Fibroblast of lung (primary cell): ENCODE results near the gene LYRM2. TPM values are rescaled to one million over a fixed set of nuclear protein-coding genes. Genes with fewer than 3 reads are reported as not detected.

Experiments
- DNase-seq, 2 donors: peaks; one replicate each; pipeline versions ENCODE4 v3.0.0 to v3.0.0-alpha.2; 2010; ENCODE audit warnings: low read depth in 2 of 2
- H2AFZ ChIP-seq: 2 replicates; pipeline ENCODE4 v1.5.1; 2012; ENCODE audit warnings: low read length, control low read depth, inconsistent platforms
- H3K27ac ChIP-seq: 2 replicates; pipeline ENCODE4 v1.5.1; 2011; ENCODE audit warnings: low read length, control low read depth; ENCODE audit not compliant: insufficient read depth
- H3K27me3 ChIP-seq: 2 replicates; pipeline ENCODE4 v1.5.1; 2011; ENCODE audit warnings: mild to moderate bottlenecking, low read length; ENCODE audit not compliant: control insufficient read depth, insufficient read depth
- H3K36me3 ChIP-seq: 2 replicates; pipeline ENCODE4 v1.5.1; 2011; ENCODE audit warnings: low read length; ENCODE audit not compliant: control insufficient read depth, insufficient read depth
- H3K4me1 ChIP-seq: 2 replicates; pipeline ENCODE4 v1.5.1; 2011; ENCODE audit warnings: low read length; ENCODE audit not compliant: control insufficient read depth, insufficient read depth; ENCODE audit errors: extremely low read depth
- H3K4me2 ChIP-seq: 2 replicates; pipeline ENCODE4 v1.5.1; 2011; ENCODE audit warnings: low read length, control low read depth; ENCODE audit not compliant: insufficient read depth; ENCODE audit errors: extremely low read depth
- H3K4me3 ChIP-seq, 4 experiments: fragments of 200-600 bp in 1 of 4; sonication (generic) in 1 of 4; replicated peaks in 1 of 4; 2 replicates each; pipeline ENCODE4 v1.5.1; 2011 to 2016; ENCODE audit warnings: low read length in 4 of 4, low read depth in 3 of 4, mild to moderate bottlenecking in 3 of 4, control low read depth in 2 of 4, inconsistent platforms in 1 of 4, mixed read lengths in 1 of 4; ENCODE audit not compliant: insufficient read depth in 1 of 4; ENCODE audit errors: control extremely low read depth in 1 of 4
- H3K79me2 ChIP-seq: 2 replicates; pipeline ENCODE4 v1.5.1; 2012; ENCODE audit warnings: mild to moderate bottlenecking, low read length, inconsistent platforms; ENCODE audit not compliant: control insufficient read depth, insufficient read depth
- H3K9ac ChIP-seq: 2 replicates; pipeline ENCODE4 v1.5.1; 2011; ENCODE audit warnings: mild to moderate bottlenecking, low read length, control low read depth; ENCODE audit not compliant: insufficient read depth
- H3K9me3 ChIP-seq: 2 replicates; pipeline ENCODE4 v1.5.1; 2012; ENCODE audit warnings: low read depth, low read length; ENCODE audit not compliant: control insufficient read depth, insufficient read depth
- H4K20me1 ChIP-seq: 2 replicates; pipeline ENCODE4 v1.5.1; 2011; ENCODE audit warnings: low read length; ENCODE audit not compliant: control insufficient read depth, insufficient read depth; ENCODE audit errors: extremely low read depth
- CTCF ChIP-seq, 2 donors: IDR thresholded peaks in 1 of 2; conservative IDR thresholded peaks in 1 of 2; 1 replicate in 1 of 2; 2 replicates in 1 of 2; pipeline ENCODE4 v1.5.1; 2011 to 2012; ENCODE audit warnings: low read length in 2 of 2, control low read depth in 1 of 2, inconsistent platforms in 1 of 2, low read depth in 1 of 2, mild to moderate bottlenecking in 1 of 2
- EZH2 ChIP-seq: IDR thresholded peaks from 2 replicates; pipeline ENCODE4 v1.5.1; 2012; ENCODE audit warnings: low read length, control low read depth, mild to moderate bottlenecking; ENCODE audit errors: missing control alignments
- polyA plus RNA-seq, 2 donors: library from polyadenylated mRNA; depleted of rRNA in 1 of 2; stranded (reverse) in 1 of 2; unstranded in 1 of 2; fragments of >200 nt; gene quantifications; 2 replicates each; pipeline ENCODE4 v1.2.1, GENCODE V29; 2011 to 2012; ENCODE audit warnings: missing spikeins in 1 of 2
- total RNA-seq: library from RNA; depleted of rRNA; stranded (reverse); fragments of >200 nt; gene quantifications from 2 replicates; pipeline ENCODE4 v1.2.1, GENCODE V29; 2014

Gene LYRM2
- total and polyA plus RNA-seq, 2 donors (not counting 1 experiment from before 2014, with no cell fraction given): 27.4 to 66.1 TPM

DNA sequence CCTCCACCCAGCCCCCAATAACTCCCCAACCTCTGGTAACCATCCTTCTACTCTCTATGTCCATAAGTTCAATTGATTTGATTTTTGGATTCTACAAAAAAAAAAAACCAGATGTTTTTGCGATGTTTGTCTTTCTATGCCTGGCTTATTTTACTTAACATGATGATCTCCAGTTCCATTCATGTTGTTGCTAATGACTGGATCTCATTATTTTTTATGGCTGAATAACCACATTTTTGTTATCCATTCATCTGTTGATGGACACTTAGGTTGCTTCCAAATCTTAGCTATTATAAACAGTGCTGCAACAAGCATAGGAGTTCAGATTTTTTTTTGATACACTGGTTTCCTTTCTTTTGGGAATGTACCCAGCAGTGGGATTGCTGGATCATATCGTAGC is 98.8 kb downstream of the LYRM2 start:
- Histone ChIP-seq H4K20me1 (no peaks in the 10 kb centered on the region), H3K4me2 (no peak overlapping the region), H3K4me1 (no peaks in the 10 kb centered on the region), H3K79me2 (no peaks in the 10 kb centered on the region), H3K27me3 (no peaks in the 10 kb centered on the region), H3K36me3 (no peaks in the 10 kb centered on the region), H3K9ac (no peak overlapping the region), H3K4me3 (no peak overlapping the region), H3K27ac (no peak overlapping the region), H2AFZ (no peak overlapping the region), H3K9me3 (no peaks in the 10 kb centered on the region)
- DNase-seq: no peak
- TF ChIP-seq CTCF (conservative IDR thresholded peaks at IDR 0.05 in 1 of 2, IDR thresholded peaks at IDR 0.05 in 1 of 2; ENCODE audit: low read depth in 1 of 2, low read length in 2 of 2): no peak
- TF ChIP-seq EZH2: no peak

- Histone ChIP-seq H2AFZ (no peak overlapping the region), H4K20me1 (no peaks in the 10 kb centered on the region), H3K4me3 (no peak overlapping the region), H3K79me2 (no peaks in the 10 kb centered on the region), H3K9ac (no peak overlapping the region), H3K4me2 (no peak overlapping the region), H3K9me3 (no peaks in the 10 kb centered on the region), H3K27ac (no peak overlapping the region), H3K4me1 (no peaks in the 10 kb centered on the region), H3K36me3 (no peaks in the 10 kb centered on the region), H3K27me3 (no peaks in the 10 kb centered on the region)
- TF ChIP-seq EZH2: no peak
- no peak for TF ChIP-seq CTCF (conservative IDR thresholded peaks at IDR 0.05 in 1 of 2, IDR thresholded peaks at IDR 0.05 in 1 of 2; ENCODE audit: low read depth in 1 of 2, low read length in 2 of 2)
- DNase-seq: no peak
Observed at GRCh38 chr6:89536231-89536630, 102.3 kb downstream of the LYRM2 start.

GRCh38 chr6:89530982-89531381 is 107.6 kb downstream of the LYRM2 start:
- Histone ChIP-seq H3K4me3 (no peak overlapping the region), H3K9ac (no peak overlapping the region), H3K4me1 (no peaks in the 10 kb centered on the region), H3K79me2 (no peaks in the 10 kb centered on the region), H3K27me3 (no peaks in the 10 kb centered on the region), H3K4me2 (no peak overlapping the region), H3K27ac (no peak overlapping the region), H3K9me3 (no peaks in the 10 kb centered on the region), H4K20me1 (no peaks in the 10 kb centered on the region), H2AFZ (no peak overlapping the region), H3K36me3 (no peaks in the 10 kb centered on the region)
- no peak for DNase-seq
- TF ChIP-seq EZH2: no peak
- no peak for TF ChIP-seq CTCF (conservative IDR thresholded peaks at IDR 0.05 in 1 of 2, IDR thresholded peaks at IDR 0.05 in 1 of 2; ENCODE audit: low read depth in 1 of 2, low read length in 2 of 2)
